Putamen (tissue), 1 donor: ENCODE results near the gene TNFRSF6B.
A peak's percentile ranks its signal among the peaks of the same experiment; 100 is the strongest.
"Not testable (repeated sequence)": the region's sequence is repeated elsewhere in the genome, so short reads cannot be mapped to it uniquely, and the experiment has no call there.

Experiments
- DNase-seq: peaks from one replicate; pipeline ENCODE4 v3.0.0-alpha.2; 2016; ENCODE audit warnings: low spot score

The TNFRSF6B gene, protein sequence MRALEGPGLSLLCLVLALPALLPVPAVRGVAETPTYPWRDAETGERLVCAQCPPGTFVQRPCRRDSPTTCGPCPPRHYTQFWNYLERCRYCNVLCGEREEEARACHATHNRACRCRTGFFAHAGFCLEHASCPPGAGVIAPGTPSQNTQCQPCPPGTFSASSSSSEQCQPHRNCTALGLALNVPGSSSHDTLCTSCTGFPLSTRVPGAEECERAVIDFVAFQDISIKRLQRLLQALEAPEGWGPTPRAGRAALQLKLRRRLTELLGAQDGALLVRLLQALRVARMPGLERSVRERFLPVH

DNA sequence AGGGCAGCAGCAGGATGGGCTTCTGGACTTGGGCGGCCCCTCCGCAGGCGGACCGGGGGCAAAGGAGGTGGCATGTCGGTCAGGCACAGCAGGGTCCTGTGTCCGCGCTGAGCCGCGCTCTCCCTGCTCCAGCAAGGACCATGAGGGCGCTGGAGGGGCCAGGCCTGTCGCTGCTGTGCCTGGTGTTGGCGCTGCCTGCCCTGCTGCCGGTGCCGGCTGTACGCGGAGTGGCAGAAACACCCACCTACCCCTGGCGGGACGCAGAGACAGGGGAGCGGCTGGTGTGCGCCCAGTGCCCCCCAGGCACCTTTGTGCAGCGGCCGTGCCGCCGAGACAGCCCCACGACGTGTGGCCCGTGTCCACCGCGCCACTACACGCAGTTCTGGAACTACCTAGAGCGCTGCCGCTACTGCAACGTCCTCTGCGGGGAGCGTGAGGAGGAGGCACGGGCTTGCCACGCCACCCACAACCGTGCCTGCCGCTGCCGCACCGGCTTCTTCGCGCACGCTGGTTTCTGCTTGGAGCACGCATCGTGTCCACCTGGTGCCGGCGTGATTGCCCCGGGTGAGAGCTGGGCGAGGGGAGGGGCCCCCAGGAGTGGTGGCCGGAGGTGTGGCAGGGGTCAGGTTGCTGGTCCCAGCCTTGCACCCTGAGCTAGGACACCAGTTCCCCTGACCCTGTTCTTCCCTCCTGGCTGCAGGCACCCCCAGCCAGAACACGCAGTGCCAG is at the start of gene TNFRSF6B:
Gene TNFRSF6B (plus strand): TSS at position 25 of the 729 bp plus-strand sequence. CDS start 116 bp downstream, at position 141.
- no peak for DNase-seq

DNA sequence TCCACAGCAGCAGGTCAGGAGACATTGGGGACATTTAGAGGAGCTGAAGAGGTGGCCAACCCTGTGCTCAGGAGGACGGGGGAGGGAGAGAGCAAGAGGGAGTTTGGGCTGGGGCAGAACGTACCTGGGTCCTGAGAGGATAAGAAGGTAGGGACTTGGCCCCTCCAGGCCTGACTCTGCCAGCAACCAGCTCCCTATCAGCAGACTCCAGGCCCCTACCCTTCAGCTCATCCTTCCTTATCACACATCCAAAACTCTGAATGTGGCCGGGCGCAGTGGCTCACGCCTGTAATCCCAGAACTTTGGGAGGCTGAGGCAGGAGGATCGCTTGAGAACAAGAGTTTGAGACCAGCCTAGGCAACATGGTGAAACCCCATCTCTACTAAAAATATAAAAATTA is 48.3 kb upstream of the TNFRSF6B start:
- no peak for DNase-seq

DNA sequence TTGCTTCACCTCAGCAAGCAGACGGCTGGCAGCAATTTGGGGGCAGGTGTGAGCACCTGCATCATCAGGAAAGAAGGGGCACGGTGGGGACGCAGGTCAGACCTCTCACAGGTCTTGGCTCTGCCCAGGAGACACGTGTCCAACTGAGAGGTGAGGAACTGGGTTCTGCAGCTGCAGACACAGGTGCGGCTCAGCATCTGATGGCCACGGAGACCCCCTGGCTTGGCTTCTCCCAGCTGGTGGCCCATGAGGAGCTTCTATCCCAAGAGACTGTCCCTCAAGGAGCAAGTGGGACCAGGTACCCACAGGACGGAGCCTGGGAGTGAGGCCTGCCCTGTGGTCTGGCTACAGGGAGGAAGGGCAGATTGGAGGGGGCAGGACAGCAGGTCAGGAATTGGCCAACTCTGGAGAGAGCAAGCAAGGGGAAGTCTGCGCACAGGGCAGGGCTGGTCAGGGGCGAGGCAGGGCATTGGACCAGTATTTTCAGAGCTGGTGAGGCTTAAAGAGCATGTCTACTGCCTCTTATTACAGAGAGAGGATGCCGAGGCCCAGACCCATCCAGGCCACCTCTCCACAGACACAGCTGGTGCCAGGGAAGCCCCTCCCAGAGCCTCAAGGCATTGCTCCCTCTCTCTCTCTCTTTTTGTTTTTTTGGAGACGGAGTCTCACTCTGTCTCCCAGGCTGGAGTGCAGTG is 47.4 kb upstream of the TNFRSF6B start:
- DNase-seq = no peak

DNA sequence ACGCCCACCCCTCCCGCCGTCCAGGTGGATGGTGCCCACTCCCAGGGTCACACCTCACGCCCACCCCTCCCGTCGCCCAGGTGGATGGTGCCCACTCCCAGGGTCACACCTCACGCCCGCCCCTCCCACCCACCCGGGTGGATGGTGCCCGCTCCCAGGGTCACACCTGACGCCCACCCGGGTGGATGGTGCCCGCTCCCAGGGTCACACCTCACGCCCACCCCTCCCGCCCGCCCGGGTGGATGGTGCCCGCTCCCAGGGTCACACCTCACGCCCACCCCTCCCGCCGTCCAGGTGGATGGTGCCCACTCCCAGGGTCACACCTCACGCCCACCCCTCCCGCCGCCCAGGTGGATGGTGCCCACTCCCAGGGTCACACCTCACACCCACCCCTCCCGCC is 46.0 kb upstream of the TNFRSF6B start:
- not testable (repeated sequence) for DNase-seq

DNA sequence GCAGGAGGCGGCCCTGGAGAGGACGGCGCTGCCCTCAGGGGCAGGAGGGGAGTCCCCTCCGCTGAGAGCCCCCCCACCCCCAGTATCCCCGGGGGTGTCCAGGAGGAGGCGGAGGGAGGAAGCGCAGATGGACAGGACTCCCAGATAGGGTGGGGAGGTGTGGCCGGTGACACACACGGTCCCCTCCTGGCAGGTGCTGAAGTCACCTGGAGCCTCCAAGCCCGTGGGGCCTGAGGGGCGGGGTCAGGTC is 44.6 kb upstream of the TNFRSF6B start:
- no peak for DNase-seq

DNA sequence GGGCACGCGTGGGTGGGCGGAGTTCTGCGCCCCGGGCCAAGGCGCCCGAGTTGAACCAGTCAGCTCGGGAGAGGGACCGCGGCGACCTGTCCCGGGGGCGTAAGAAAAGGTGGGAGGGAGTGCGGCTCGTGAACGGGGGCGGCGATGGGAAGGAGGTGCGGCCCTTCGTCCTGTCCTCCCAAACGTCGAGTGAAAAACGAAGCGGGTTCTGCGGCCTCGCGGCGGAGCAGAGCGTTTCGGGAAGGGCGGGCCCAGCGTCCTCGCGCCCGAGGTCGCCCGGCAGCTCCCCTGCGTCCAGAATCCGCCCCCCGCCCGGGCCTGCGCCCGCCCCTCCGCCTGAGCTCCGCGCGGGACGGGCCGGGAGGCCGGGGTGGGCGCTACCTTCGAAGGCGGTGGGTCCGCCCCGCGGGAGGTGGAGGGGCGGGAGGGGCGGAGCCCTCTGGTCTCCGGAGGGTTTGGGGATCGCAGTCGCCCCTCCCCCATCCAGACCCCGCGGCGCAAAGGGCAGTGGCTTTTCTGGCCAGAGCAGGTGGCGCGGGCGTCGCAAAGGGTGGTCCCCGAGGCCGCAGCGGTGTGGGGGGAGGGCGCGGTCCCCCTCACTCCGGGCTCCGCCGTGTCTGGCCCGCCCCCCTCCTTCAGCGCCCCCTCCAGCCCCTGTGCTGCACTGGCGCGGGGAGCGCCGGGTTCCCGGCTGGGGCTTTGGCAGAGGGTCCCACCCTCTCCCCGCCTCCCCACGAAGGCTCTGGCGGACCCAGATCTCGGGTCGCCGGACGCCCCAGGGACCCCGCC is 44.1 kb upstream of the TNFRSF6B start:
- no peak for DNase-seq

GRCh38 chr20:63653041-63653973 is 43.1 kb upstream of the TNFRSF6B start, which contains the start of gene STMN3:
TSS of gene STMN3 (minus strand) at chr20:63653424. CDS start at chr20:63653345, 79 bp downstream.
- DNase-seq = peak; percentile 88

DNA sequence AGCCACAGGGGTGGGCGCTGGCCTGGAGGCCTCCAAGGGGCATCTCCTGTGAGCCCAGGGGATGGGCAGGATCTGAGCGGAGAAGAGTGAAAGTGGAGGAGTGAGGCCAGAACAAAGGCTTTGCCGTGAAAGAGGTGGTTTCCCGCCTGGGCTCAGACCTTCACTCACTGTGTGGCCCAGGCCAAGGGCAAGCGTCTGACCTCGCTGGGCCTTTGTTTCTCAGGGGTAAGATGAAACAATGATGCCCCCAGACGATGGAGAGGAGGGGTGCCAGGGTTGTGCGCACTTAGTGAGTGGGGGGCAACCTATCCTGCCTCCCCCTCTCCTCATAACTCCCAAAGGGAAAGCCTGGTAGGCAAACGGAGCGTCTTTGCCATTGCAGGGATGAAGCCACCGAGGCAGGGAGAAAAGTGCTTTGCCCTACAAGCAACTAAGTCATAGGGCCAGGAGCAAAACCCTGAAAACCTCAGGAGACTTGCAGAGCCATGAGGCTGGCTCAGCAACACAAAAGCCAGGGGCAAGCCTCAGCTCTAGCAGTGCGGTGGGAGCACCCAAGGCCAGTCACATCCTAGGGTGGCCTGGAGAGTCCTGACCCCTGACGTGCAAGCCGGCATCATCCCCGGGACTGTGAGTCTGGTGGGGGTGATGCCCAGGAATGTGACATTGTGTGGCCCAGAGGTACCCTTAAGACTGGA is 42.3 kb upstream of the TNFRSF6B start:
- DNase-seq = no peak

GRCh38 chr20:63655249-63655648 is 41.2 kb upstream of the TNFRSF6B start:
- no peak for DNase-seq

- no peak for DNase-seq
Measured at GRCh38 chr20:63656451-63656850, 40.0 kb upstream of the TNFRSF6B start.

DNA sequence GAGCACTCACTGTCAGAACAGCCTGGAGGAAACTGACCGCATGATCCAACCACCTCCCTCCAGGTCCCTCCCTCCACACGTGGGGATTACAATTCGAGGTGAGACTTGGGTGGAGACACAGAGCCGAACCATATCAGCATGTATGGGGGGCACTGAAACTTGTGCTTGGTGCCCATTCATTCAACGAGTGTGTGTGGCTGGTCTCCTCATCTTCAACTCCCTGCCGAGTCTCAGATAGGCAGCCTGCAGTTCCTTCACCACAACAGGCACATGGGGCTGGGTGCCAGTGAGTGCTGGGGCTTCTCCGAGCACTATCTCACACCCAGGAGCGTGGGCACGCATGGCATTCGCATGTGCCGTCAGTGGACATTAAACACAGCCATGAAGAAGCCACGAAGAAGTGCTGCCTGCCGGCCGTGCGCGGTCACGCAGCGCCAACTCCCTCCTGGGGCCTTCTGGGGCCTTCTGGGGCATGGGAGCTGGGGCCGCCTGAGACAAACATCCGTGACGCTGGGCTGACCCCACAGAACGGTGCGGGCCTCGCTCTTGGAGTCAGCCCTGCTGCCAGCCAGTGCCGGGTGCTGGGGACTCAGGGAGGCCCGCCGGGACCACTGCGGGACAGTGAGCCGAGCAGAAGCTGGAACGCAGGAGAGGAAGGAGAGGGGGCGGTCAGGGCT is 39.1 kb upstream of the TNFRSF6B start:
- DNase-seq = no peak

DNA sequence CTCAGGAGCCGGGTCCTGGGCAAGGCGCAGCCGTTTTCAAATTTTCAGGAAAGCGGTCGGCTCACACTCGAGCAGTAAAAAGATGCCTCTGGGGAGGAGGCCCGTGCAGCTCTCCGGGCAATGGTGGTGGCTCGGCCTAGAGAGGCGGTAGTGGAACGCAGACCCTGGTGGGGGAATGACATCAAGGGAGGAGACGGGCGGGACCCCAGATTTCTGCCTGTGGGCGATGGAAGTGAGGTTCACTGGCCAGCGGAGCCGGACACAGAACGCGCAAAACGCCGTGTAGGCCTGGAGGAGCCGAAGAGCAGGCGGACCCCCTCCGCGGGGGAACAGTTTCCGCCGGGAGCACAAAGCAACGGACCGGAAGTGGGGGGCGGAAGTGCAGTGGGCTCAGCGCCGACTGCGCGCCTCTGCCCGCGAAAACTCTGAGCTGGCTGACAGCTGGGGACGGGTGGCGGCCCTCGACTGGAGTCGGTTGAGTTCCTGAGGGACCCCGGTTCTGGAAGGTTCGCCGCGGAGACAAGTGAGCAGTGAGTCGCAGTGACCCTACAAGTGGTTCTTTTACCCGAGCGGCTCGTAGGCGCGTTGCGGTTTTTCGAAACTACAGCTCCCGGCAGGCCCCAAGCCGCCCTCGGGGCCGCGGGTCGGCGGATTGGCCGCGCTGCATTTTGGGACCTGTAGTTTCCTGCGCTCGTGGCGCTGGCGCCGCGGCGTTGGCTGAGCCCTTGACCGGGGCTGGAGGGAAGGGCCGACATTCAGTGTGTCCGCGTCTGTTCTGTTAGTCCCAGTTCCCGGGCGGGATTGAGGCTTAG is 38.3 kb upstream of the TNFRSF6B start, which contains the start of gene RTEL1:
Gene RTEL1 (plus strand): TSS at position 376 of the 812 bp plus-strand sequence. CDS start 1,091 bp downstream, outside the sequence.
- DNase-seq = peak; percentile 91

- no peak for DNase-seq
Measured at GRCh38 chr20:63658749-63659187, 37.7 kb upstream of the TNFRSF6B start.

DNA sequence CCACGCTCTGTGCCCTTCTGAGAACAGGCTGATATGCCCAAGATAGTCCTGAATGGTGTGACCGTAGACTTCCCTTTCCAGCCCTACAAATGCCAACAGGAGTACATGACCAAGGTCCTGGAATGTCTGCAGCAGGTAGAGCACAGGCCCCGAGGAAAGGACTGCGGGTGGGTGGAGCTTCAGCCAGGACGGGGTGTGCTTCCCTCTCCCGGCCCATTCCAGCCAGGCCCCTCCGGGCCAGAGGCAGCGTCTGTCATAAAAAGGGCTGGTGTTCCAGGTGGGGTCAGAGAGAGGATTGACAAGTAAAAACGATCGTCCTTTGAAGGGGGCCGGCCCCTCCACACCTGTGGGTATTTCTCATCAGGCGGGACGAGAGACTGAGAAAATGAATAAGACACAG is 37.1 kb upstream of the TNFRSF6B start:
- DNase-seq = no peak

DNA sequence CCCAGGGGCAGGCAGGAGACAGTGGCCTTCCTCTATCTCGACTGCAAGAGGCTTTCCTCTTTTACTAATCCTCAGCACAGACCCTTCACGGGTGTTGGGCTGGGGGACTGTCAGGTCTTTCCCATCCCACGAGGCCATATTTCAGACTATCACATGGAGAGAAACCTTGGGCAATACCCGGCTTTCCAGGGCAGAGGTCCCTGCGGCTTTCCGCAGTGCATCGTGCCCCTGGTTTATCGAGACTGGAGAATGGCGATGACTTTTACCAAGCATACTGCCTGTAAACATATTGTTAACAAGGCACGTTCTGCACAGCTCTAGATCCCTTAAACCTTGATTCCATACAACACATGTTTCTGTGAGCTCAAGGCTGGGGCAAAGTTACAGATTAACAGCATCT is 36.3 kb upstream of the TNFRSF6B start:
- DNase-seq = not testable (repeated sequence)

DNA sequence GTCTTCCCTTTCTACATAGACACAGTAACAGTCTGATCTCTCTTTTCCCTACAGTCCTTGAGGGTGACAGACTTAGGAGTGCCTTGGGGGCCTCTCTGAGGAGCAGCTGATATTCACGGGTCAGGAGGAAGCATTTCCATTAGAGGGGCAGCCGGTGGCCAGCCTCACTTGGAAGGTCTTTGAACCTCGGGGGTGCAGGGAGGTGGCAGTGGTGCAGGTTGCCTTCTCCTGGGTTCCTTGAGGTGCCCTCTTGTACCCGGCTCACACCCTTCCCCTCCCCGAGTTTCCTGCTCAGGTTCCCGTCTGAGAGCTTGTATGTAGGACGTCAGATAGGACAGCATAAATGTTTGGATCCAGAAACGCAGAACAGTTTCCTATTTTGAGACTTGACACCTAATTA is 35.8 kb upstream of the TNFRSF6B start:
- no peak for DNase-seq

- no peak for DNase-seq
Measured at GRCh38 chr20:63661108-63661507, 35.3 kb upstream of the TNFRSF6B start.

DNA sequence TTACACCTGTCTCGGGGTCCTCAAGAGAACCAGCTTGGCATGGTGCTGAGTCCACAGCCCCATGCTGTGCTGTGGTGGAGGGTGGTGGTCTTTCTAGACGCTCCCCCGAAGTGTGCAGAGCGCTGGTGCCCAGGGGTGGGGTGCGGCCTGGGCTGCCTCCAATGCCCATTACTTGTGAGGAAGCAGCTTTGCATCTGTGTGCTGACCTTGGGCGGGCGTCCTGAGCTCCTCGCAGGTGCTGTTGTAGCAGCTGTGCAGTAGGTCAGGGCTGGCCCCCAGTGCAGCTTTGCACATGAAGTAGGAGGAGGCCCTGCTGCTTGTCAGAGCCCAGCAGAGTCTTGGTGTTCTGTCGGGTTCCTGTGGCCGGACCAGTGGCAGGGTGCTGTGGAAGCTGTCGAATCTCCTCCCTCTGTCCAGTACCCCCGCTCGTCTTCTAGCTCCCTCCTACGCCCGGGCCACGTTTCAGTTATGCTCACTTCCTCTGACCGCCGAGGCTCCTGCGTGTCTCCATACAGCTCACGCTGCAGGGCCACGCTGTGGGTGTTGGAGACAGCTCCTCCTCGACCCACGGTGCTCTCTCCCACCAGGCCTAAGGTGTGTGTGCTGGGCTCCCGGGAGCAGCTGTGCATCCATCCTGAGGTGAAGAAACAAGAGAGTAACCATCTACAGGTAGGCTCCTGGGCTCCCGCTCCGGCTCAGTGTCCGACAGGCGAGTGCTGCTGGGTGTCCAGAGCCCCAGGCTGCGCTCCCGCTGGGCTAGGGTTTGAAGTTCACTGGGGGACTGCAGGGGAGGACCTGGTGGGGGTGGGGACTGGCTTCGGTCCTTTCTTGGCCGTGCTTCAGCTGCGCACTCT is 34.3 kb upstream of the TNFRSF6B start:
- DNase-seq = no peak
